ENCODE measurements around the gene SMIM21.

GRCh38 chr18:75438891-75439290 lies 11.4 kb upstream of the SMIM21 start:
- no peak for TF ChIP-seq CTCF (IDR thresholded peaks at IDR 0.05)
- TF ChIP-seq ZFX (IDR thresholded peaks at IDR 0.05; ENCODE audit: borderline replicate concordance) = no peak
